ENCODE data around the gene SRSF7. TPM values are rescaled to one million over a fixed set of nuclear protein-coding genes. Genes with fewer than 3 reads are reported as not detected.
"Not testable (repeated sequence)": the region's sequence is repeated elsewhere in the genome, so short reads cannot be mapped to it uniquely, and the experiment has no call there.

SRSF7 gene
- total and polyA plus RNA-seq, 2 donors from 2014 or later = 74.1 to 123 TPM

DNA sequence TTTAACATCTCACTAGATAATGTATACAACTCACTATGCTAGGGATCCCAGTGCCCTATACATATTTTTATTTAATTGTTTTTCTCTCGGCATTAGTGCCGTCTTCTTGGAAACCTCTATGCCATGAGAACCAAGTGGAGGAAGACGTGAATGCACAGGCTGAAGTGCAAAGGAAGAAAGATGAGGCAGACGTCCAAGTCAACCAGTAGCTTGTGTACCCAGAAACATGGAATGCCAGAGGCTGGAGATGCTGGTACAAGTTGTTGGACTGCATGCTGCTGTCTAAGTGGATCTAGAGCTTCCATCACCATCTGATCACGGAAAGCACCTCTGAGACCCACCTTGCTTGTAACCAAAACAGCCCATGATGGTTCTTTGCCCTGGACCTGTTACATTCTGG is 14.4 kb upstream of the SRSF7 start:
- H3K27me3 ChIP-seq (ENCODE audit: control insufficient read depth, insufficient read depth, low read length) = no peaks in the 10 kb centered on the region
- H3K9me3 ChIP-seq (ENCODE audit: control insufficient read depth in 2 of 3, insufficient read depth in 1 of 3, low read length in 3 of 3) = no peaks in the 10 kb centered on the region
- H3K4me1 ChIP-seq (ENCODE audit: control insufficient read depth in 2 of 3, insufficient read depth in 2 of 3, low read depth in 1 of 3, low read length in 3 of 3) = no peaks in the 10 kb centered on the region
- no peak overlapping the region for H3K4me3 ChIP-seq (ENCODE audit: low read length in 3 of 3)
- H3K36me3 ChIP-seq (ENCODE audit: control insufficient read depth in 2 of 3, insufficient read depth in 3 of 3, low read length in 3 of 3) = no peaks in the 10 kb centered on the region
- no peak overlapping the region for H3K9ac ChIP-seq (ENCODE audit: low read length in 3 of 3)
- no peak for FAIRE-seq
- H3K27ac ChIP-seq (ENCODE audit: low read depth in 2 of 2, low read length in 2 of 2) = no peak overlapping the region
- intact Hi-C loops (cut with DNase I) = no loop called here
- DNase-seq = no peak
- TF ChIP-seq, protein P1, sequence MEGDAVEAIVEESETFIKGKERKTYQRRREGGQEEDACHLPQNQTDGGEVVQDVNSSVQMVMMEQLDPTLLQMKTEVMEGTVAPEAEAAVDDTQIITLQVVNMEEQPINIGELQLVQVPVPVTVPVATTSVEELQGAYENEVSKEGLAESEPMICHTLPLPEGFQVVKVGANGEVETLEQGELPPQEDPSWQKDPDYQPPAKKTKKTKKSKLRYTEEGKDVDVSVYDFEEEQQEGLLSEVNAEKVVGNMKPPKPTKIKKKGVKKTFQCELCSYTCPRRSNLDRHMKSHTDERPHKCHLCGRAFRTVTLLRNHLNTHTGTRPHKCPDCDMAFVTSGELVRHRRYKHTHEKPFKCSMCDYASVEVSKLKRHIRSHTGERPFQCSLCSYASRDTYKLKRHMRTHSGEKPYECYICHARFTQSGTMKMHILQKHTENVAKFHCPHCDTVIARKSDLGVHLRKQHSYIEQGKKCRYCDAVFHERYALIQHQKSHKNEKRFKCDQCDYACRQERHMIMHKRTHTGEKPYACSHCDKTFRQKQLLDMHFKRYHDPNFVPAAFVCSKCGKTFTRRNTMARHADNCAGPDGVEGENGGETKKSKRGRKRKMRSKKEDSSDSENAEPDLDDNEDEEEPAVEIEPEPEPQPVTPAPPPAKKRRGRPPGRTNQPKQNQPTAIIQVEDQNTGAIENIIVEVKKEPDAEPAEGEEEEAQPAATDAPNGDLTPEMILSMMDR (IDR thresholded peaks at IDR 0.05; ENCODE audit: borderline replicate concordance, extremely low read depth, insufficient read depth) = no peak

DNA sequence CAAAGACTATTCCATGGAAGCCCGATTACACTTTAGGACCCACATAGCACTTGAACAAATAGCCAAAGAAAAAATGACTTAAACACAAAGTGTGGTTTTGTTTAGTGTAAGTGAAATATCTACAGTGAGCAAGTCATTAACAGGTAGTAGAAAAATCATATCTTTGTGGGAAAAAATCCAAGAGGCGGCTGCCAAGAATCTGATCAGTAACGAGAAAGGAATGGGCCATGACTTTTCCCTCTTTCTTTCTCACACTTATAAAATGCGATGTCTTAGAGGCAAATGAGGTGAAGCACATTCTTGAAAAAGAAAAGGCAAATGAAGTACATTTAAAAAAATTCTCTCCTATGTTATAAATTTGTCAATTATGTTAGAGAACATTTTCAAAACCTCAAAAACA is 14.0 kb upstream of the SRSF7 start:
- H3K9me3 ChIP-seq (ENCODE audit: control insufficient read depth in 2 of 3, insufficient read depth in 1 of 3, low read length in 3 of 3) = no peaks in the 10 kb centered on the region
- H3K27me3 ChIP-seq (ENCODE audit: control insufficient read depth, insufficient read depth, low read length) = no peaks in the 10 kb centered on the region
- H3K9ac ChIP-seq (ENCODE audit: low read length in 3 of 3) = no peak overlapping the region
- DNase-seq (no peak), FAIRE-seq (no peak)
- no peaks in the 10 kb centered on the region for H3K4me1 ChIP-seq (ENCODE audit: control insufficient read depth in 2 of 3, insufficient read depth in 2 of 3, low read depth in 1 of 3, low read length in 3 of 3)
- H3K27ac ChIP-seq (ENCODE audit: low read depth in 2 of 2, low read length in 2 of 2) = no peak overlapping the region
- intact Hi-C loops (cut with DNase I) = no loop called here
- H3K36me3 ChIP-seq (ENCODE audit: control insufficient read depth in 2 of 3, insufficient read depth in 3 of 3, low read length in 3 of 3) = no peaks in the 10 kb centered on the region
- H3K4me3 ChIP-seq (ENCODE audit: low read length in 3 of 3) = no peak overlapping the region
- TF ChIP-seq, protein P1 (IDR thresholded peaks at IDR 0.05; ENCODE audit: borderline replicate concordance, extremely low read depth, insufficient read depth) = no peak

- Histone ChIP-seq H3K4me1 (ENCODE audit: control insufficient read depth in 2 of 3, insufficient read depth in 2 of 3, low read depth in 1 of 3, low read length in 3 of 3) (no peaks in the 10 kb centered on the region), H3K27ac (ENCODE audit: low read depth in 2 of 2, low read length in 2 of 2) (no peak overlapping the region), H3K36me3 (ENCODE audit: control insufficient read depth in 2 of 3, insufficient read depth in 3 of 3, low read length in 3 of 3) (no peaks in the 10 kb centered on the region), H3K4me3 (ENCODE audit: low read length in 3 of 3) (no peak overlapping the region), H3K9me3 (ENCODE audit: control insufficient read depth in 2 of 3, insufficient read depth in 1 of 3, low read length in 3 of 3) (no peaks in the 10 kb centered on the region), H3K9ac (ENCODE audit: low read length in 3 of 3) (no peak overlapping the region), H3K27me3 (ENCODE audit: control insufficient read depth, insufficient read depth, low read length) (no peaks in the 10 kb centered on the region)
- DNase-seq (no peak), FAIRE-seq (no peak)
- TF ChIP-seq, protein P1 (IDR thresholded peaks at IDR 0.05; ENCODE audit: borderline replicate concordance, extremely low read depth, insufficient read depth) = no peak
- intact Hi-C loops (cut with DNase I) = no loop called here
These were observed 12.6 kb upstream of the SRSF7 start for GRCh38 chr2:38763728-38764127.

- H3K4me1 ChIP-seq (ENCODE audit: control insufficient read depth in 2 of 3, insufficient read depth in 2 of 3, low read depth in 1 of 3, low read length in 3 of 3) = no peaks in the 10 kb centered on the region
These were observed 12.1 kb upstream of the SRSF7 start for GRCh38 chr2:38763228-38763627.

GRCh38 chr2:38755891-38756290 is 4.7 kb upstream of the SRSF7 start:
- H3K4me3 ChIP-seq (ENCODE audit: low read length in 3 of 3); intact Hi-C loops (cut with DNase I); H3K36me3 ChIP-seq (ENCODE audit: control insufficient read depth in 2 of 3, insufficient read depth in 3 of 3, low read length in 3 of 3); H3K4me1 ChIP-seq (ENCODE audit: control insufficient read depth in 2 of 3, insufficient read depth in 2 of 3, low read depth in 1 of 3, low read length in 3 of 3); DNase-seq; FAIRE-seq; H3K27ac ChIP-seq (ENCODE audit: low read depth in 2 of 2, low read length in 2 of 2); H3K9ac ChIP-seq (ENCODE audit: low read length in 3 of 3); H3K9me3 ChIP-seq (ENCODE audit: control insufficient read depth in 2 of 3, insufficient read depth in 1 of 3, low read length in 3 of 3); H3K27me3 ChIP-seq (ENCODE audit: control insufficient read depth, insufficient read depth, low read length): not testable (repeated sequence)

More at GRCh38 chr2:38763228-38763627, 12.1 kb upstream of the SRSF7 start:
- H3K9me3 ChIP-seq (ENCODE audit: control insufficient read depth in 2 of 3, insufficient read depth in 1 of 3, low read length in 3 of 3) = no peaks in the 10 kb centered on the region
- H3K27me3 ChIP-seq (ENCODE audit: control insufficient read depth, insufficient read depth, low read length) = no peaks in the 10 kb centered on the region
- DNase-seq (no peak), FAIRE-seq (no peak)
- no peak overlapping the region for H3K9ac ChIP-seq (ENCODE audit: low read length in 3 of 3)
- intact Hi-C loops (cut with DNase I) = no loop called here
- no peaks in the 10 kb centered on the region for H3K36me3 ChIP-seq (ENCODE audit: control insufficient read depth in 2 of 3, insufficient read depth in 3 of 3, low read length in 3 of 3)
- no peak overlapping the region for H3K4me3 ChIP-seq (ENCODE audit: low read length in 3 of 3)
- TF ChIP-seq, protein P1 (IDR thresholded peaks at IDR 0.05; ENCODE audit: borderline replicate concordance, extremely low read depth, insufficient read depth) = no peak
- no peak overlapping the region for H3K27ac ChIP-seq (ENCODE audit: low read depth in 2 of 2, low read length in 2 of 2)
